DMS79 treated with DMSO at 0.1 percent for 48 hours (cell line): Measurements from ENCODE around the gene ARHGDIA.
"Not testable (repeated sequence)": the region's sequence is repeated elsewhere in the genome, so short reads cannot be mapped to it uniquely, and the experiment has no call there.

Source experiments
- DNase-seq: peaks from one replicate; lab custom pipeline; 2025; lab: John Stamatoyannopoulos, UW

ARHGDIA gene

DNA sequence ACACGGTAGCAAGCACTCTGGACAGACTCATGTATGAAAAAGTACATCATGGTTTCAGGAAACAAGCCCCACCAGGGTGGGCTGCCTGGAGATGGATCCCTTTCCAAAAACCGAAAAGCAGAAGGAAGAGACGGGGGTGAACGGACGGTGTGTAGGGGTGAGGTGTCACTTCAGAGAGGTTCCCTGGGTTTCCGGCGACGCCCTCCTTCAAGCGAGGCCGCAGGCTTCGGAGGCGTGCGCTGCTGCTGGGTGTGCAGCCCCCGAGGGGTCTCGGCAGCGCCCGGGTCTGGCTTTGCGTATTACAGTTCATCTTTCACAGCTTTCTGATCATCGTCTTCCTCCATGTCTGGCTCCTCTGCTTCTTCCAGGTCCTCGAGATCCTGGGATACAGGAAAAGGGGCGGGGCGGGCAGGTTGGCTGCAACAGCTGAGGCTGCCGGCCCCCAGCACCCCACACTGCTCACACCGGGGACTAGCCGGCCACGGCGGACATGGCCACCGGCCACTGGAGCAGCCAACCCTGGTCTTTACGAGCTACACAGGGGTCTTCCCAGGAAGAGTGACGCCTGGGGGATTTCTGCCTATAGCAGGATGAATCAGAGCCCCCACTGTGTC is 27.3 kb downstream of the ARHGDIA start:
- DNase-seq = no peak

DNA sequence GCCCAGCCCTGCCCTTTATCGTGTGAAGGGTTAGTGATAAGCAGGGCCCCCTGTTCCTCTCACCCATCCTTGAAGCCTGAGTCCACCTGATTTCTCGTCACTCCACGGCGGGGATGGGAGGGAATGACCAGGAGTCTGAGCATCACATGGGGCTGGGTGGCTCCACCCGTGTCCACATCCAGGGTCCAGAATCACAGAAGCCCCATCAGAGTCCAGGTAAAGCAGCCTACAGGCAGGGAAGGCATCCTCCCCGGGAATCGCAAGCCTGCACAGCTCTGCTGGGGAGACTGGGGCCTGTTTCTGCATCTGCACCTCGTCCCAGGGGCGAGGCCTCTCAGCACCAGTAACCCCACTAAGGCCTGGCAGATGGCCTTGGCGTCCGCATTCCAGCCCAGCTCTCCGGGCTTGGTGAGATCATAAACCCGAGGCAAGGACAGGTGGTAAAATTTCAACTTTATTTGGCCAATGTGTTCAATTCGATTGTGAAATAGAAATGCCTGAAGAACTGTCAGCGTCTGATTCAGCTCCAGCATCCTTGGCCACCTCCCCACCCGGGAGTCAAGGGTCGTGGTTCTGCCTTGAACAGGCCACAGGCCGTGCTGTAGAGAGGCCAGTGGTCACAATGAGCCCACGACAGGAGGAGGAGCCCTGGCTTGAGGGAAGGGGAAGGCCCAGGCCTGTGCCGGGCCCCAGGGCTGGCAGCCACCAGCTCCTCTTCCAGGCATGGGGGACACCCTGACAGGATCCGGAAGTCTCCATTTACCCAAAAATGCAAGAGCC is 28.2 kb downstream of the ARHGDIA start:
- no peak for DNase-seq

DNA sequence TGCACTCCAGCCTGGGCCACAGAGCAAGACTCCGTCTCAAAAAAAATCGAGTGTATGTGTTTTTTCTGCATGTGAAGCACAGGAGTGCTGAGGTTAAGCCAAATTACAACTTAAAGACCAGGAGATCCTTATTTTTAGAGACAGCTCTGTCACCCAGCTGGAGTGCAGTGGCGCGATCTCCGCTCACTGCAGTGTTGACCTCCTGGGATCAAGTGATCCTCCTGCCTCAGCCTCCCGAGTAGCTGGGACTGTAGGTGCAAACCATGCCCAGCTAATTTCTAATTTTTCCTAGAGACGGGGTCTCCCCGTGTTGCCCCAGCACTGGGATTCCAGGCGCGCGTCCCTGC is 28.8 kb downstream of the ARHGDIA start:
- no peak for DNase-seq

DNA sequence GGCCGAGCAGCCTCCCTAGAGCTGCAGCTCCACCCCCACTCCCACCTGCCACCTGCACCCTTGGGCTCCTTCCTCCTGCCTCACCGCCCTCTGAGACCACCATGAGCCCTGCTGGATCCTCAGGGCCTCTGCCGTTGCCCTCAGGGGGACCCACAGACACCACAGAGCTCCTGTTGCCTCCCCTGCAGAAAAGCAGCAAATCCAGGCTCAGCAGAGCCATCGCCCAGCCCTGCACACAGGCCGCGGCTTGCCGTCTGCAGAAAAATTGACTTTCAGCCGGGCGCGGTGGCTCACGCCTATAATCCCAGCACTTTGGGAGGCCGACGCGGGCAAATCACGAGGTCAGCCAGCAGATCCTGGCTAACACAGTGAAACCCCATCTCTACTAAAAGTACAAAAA is 29.3 kb downstream of the ARHGDIA start:
- no peak for DNase-seq

DNA sequence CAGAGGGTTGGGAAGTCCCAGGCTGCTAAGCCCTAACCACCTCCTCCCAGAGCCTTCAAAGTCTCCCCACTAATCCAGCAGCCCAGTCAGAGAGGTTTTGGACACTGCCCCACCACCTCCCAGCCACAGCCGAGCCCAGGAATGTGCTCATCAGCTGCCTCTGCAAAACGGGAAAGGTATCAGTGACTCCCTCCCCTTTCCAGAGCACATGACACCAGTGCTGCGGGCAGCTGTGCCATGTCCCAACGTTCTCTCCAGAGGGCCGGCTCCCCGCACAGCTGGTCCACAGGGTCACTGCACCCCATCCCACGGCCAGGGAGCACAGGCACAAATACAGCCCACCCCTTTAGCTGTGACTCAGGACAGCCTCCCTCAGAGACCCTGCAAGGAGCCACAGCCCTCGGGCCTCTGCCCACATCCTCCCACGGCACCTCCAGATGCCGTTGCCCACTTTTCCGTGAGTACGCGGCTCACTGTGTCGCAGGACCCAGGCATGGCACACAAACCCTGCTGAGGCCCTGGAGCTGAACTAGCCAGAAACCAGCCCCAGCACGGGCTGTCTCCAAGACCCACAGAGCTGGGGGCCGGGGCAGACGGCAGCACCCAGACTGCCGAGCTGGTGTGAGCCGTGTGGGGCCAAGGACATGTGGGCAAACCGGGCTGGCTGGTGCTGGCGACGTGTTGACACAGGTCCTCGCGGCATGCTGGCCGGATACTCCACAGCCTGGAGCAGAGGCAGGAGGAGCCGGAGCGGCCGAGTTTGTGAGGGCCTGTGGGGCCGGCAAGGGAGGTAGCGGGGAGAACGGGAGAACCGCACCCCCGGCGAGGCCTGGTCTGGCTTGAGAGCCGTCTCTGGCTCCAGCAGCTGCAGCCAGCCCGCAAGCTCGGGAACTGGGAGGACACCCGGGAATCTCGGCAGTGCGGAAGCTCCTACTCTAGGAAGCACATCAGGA is 30.0 kb downstream of the ARHGDIA start:
- no peak for DNase-seq

DNA sequence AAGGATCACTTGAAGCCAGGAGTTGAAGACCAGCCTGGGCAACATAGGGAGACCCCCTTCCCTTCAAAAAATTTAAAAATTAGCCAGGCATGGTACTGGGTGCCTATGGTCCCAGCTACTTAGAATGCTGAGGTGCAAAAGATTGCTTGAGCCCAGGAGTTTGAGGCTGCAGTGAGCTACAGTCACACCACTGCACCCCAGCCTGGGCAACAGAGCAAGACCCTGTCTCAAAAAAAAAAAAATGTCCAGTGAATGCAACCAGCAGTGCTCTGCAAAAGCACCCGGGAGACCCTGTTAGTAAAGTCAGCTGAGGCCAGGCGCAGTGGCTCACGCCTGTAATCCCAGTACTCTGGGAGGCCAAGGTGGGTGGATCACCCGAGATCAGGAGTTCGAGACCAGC is 31.1 kb downstream of the ARHGDIA start:
- DNase-seq = not testable (repeated sequence)

DNA sequence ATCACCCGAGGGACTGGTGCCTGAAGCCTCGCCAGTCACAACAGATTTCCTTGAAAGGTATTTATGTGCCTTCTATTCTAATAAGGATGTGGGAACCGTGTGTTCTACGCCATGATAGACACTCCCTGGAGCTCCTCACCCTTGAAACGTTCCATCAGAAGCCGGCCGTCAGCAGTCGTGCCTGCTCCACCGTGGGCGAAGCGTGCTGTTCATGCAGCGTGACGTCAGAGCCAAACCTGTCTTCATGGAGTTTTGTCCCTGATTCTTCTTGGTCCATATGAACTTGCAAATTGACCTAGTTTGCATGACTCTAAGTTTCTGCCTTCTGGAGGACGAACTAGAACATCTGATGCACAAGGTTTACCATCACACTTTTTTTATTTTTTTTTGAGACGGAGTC is 31.8 kb downstream of the ARHGDIA start:
- DNase-seq = no peak

DNA sequence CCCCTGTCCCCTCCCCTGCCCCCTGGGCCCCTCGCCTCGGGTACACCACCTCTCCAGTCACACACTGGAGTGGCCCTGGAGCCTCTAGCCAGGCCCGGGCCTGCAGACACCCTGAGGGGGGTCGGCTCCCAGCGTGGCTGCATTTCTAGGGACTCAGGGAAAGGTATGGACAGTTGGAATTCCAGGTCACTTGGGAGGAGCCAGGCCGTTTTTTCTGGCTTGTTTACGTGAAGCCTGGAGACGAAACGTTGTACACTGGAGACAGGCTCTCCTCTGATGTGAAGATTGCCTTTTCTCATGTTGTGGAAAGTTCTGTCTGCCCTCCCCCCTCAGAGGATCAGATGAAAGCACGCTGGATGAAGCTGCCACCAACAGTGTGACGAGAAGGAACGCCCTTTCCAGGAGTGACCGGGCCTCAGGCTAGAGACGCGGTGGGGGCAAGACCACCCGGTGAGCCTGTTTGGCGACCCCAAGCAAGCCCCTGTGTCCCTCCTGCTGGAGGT is 32.3 kb downstream of the ARHGDIA start:
- DNase-seq = no peak

DNA sequence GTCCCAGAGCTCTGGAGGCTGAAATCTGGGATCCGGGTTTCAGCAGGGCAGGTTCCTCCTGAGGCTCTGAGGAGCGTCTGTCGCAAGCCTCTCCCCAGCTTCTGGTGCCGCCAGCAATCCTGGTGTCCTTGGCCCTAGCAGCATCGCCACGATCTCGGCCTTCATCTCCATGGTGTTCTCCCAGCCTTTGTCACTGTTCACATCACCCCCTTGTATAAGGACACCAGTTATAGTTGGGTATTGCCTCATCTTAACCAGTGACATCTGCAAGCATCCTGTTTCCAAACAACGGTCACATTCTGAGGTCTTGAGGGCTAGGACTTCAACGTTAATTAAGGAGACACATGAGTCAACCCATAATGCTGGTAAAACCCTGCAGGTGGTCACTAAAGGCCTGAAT is 33.5 kb downstream of the ARHGDIA start:
- DNase-seq = no peak

DNA sequence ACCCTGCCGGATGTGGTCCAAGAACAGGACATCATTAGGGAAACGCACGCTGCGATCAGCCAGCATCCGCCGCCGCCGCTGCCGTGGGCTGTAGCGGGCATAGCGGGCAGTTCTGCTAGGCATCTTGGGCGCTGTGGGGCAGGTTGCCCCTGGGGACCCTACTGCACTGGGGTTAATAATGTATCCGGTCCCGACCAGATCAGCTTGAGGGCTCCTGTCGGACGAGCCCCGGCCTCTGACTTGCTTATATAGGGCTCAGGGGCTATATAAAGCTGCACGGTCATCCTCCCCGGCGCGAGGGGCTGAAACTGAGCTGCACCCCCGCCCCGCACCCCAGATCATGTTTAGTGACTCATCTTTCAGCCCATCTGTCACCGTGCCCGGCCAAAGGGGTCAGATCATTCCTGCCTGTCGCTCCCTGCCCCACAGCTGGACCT is 36.3 kb downstream of the ARHGDIA start, which contains the start of gene PPP1R27:
Gene PPP1R27, minus strand, starts transcription at position 220 of the 437 bp plus-strand sequence. Its CDS starts 97 bp downstream, at position 123.
- no peak for DNase-seq

DNA sequence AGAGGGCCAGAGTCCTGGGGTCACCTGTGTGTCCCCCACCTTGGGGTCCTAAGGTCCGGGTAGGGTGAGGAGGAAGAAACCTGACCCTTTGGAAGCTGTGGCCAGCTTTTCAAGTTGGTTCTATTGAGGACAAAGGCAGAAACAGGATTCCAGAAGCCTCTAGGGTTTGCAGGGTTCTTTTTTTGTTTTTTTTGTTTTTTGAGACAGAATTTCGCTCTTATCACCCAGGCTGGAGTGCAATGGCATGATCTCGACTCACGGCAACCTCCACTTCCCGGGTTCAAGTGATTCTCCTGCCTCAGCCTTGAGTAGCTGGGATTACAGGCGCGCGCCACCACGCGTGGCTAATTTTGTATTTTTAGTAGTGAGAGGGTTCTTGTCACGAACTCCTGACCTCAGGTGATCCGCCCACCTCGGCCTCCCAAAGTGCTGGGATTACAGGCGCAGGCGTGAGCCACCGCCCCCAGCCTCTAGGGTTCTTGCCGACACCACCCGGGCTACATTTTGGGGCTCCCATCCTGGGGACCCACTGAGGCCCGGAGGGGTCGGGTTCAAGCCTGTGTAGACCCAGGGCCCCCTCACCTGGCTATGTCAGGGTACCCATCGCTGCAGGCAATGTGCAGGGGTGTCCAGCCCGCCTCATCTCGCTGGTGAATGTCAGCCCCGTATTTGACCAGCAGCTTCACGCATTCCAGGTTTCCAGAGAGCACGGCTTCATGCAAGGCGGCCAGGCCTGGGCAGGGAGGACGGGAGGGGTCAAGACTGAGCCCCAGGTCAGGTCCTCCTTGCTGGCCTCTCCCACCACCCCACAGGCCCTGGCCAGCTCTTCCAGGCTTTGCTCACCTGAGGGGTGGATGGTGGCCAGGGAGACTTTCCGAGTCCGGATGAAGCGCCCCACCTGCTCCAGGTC is 37.0 kb downstream of the ARHGDIA start:
- DNase-seq = no peak

DNA sequence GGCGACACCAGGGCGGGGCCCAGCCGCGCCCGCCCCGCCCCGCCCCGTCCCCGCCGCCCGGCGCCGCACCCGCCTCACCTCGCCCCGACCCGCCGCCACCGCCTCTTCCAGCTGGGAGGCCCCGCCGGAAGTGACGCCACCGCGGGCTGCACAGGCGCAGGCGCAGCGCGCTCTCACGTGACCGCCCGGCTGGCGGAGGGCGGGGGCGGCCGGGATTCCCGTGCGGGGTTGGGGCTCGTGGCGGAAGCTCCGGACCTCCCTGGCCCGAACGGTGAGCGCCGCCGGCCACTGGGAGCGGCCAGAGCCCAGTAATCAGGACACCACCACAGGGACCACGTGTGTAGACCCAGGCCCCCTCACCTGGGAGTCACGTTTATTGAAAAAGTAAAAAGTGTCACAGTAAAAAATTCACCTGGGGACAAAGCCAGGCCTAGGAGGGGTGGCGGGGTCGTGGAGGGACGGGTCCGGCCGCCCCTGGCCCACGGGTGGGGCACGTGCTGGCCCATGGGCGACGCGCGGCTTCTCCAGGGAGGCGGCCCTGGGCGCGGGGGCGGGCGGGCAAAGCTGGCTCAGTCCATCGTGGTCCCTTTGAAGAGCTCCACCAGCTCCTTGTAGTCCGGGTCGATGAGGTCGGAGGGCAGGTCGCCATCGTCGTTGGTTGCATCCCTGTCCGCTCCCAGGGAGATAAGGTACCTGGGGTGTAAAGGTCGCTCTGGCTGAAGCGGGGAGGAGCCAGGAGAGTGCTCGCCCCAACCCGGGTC is 37.8 kb downstream of the ARHGDIA start, which contains the start of gene MCRIP1:
Gene MCRIP1, minus strand, starts transcription at position 132 of the 761 bp plus-strand sequence. CDS start 8,785 bp downstream, outside the sequence.
- DNase-seq = peak; percentile 33

DNA sequence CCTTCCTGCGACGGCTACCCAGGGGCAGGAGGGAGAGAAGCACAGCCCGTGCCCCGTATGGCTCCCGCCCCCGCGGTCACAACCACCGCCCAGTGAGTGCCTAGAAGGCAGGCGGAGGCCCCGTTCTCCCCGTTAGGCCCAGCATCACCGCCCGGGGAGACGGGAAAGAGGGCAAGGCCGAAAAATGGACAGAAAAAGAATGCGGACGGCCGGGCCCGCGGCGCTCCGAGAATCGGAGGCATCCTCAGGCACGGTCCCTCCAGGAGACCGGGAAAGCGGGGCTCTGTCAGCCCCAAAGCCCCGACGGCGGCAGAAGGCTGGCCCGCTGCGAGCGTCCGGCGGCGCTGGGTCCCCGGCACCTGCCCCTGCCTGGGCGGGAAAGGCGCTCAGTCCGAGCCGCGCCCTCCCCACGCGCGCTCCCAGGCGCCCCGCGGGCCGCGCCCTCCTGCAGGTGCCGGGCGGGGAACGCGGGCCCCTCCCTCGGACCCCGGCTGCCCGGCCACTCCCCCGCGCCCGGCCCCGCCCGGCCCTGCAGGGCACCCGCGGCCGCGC is 38.5 kb downstream of the ARHGDIA start:
- no peak for DNase-seq

DNA sequence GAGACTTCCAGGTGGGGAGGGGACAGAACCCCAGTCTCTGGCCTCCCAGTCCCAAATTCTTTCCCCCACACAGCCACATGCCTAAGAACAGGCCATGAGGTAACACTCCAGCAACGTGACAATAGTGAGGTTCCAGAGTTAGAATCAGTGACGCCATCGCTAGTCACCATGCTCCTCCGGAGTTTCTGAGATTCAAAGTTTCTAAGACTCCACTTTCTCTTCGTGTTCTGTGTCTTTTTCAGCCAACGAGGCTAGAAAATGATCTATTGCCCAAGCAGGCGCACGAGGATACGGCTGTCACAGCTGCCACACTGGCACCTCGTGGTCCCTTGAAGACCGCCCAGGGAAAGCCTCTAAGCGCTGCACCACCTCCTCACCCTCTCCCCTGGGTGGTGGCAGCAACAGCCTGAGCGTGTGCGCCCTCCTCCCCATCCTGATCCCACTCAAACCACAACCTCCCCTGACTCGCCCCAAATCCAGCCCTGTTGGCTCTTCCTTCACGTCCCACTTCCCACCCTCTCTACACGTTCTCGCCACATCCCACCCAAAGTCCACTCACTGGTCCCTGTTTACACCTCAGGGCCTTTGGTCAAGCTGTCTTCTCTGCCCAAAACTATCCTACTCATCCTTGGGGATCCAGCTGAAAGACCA is 39.1 kb downstream of the ARHGDIA start:
- no peak for DNase-seq

DNA sequence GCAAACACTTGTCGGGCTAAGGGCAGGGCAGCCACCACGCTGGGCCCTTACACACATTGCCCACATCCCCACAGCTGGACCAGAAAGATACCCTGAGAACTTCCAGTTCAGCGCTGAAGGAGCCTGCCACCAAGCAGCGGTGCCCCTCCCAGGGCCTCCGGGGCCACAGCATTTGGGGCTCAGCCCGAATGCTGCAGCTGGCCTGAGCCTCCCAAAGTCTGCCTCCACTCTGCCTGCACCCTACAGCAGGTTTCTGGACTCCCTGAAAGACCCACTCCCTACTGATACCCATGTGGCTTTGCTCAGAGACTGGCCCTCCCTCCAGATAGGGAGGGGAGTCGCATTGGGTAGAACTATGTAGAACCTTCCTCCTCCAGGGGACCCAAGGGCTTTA is 39.6 kb downstream of the ARHGDIA start:
- DNase-seq = no peak

DNA sequence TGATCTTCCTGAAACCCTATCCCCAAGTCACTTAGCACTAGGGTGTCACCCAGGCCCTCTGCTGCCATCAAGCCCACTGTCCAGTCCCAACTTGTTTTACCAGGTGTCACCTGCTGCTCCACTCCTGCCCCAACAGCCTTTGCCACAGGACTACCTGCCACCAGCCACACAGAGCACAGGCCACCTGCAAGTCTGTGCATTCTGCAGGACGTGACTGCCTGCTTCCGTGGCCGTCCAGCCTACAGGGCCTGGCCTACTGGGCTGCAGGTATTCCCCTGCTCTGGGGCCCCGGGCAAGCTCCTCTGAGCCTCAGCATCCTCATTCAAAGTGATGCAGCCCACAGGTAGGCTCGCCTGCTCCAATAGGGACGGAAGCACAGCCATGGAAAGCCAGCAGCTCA is 41.3 kb downstream of the ARHGDIA start:
- DNase-seq = no peak

DNA sequence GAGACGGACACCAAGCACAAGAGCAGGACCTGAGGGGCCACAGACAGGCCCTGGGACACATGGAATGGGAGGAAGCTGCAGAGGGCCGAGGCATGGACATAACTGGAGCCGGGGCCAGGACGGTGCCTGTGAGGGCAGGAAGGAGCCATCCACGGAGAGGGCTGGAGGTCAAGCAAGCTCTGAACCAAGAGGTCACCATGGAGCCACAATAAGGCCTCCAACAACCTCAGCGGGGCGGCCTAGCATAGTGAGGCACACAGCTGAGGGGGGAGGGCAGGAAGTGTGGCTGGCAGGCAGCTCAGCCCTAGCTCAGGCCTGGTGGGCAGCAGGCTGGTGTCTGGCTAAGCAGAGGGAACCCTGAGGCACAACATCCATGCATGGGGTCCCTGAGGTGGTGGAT is 42.5 kb downstream of the ARHGDIA start:
- no peak for DNase-seq

DNA sequence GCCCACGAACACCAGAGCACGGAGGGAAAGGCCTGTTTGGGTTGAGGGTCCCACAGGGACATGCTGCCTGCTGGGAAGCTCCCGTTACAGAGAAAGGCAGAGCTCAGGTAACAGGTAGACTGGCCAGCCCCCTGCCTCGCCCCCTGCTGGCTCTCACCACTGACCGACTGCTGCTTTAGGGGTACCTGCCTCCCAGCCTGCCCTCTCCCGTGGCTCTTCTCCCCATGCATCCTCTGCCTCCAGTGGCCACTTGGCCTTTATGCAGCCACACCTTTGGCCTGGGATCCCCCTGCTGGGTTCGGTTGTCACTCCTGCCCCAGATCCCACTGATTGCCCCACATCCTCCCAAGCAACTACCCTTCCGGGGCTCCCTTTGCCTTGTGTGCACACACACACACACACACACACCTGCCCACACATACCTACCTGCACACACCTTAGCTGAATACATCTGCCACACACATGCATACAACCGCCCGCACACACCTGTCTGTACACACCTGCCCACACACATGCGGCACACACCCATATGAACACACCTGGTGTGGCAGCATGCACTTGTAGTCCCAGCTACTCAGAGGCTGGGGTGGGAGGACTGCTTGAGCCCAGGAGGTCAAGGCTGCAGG is 45.2 kb downstream of the ARHGDIA start:
- DNase-seq = no peak

DNA sequence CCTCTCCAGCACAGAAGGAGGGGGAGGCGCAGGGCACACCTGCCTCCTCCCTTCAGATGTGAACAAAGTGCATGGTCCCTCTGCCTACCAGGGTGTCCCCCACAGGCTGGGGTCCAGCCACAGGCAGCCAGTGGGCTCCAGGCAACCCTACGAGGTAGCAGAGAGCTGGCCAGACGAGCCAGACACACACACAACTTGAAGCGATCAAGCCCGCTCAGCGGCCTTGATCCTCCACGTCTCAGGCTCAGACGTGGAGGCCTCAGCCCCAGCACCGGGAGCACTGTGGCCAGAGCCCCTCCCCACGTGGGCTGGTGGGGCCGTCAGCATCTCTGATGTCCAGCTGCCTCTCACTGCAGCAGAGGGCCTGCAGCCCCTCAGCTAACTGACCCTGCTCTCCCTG is 46.5 kb downstream of the ARHGDIA start:
- DNase-seq = no peak
